CD4-positive, alpha-beta T cell treated with Interleukin-21 for 1 hour (primary cell): ENCODE results near the gene ATP5ME.

Source experiments
- DNase-seq: peaks from one replicate; pipeline ENCODE4 v3.0.0-alpha.2; 2020

ATP5ME gene

GRCh38 chr4:632196-632790 lies 41.8 kb downstream of the ATP5ME start:
- no peak for DNase-seq

GRCh38 chr4:630656-631055 lies 43.4 kb downstream of the ATP5ME start:
- no peak for DNase-seq

GRCh38 chr4:629915-630641 lies 44.0 kb downstream of the ATP5ME start:
- DNase-seq: no peak

GRCh38 chr4:629636-629914 lies 44.5 kb downstream of the ATP5ME start:
- no peak for DNase-seq

- no peak for DNase-seq
Observed at GRCh38 chr4:628821-629635, 45.0 kb downstream of the ATP5ME start.

GRCh38 chr4:628311-628741 lies 45.8 kb downstream of the ATP5ME start:
- no peak for DNase-seq

GRCh38 chr4:627347-628125 lies 46.5 kb downstream of the ATP5ME start:
- no peak for DNase-seq

GRCh38 chr4:626201-627091 lies 47.6 kb downstream of the ATP5ME start:
- DNase-seq: no peak

- no peak for DNase-seq
Observed at GRCh38 chr4:625631-626161, 48.4 kb downstream of the ATP5ME start.

GRCh38 chr4:624705-625590 lies 49.1 kb downstream of the ATP5ME start, which contains the start of gene PDE6B:
TSS of gene PDE6B (plus strand) at chr4:625573. CDS start at chr4:625627, 54 bp downstream.
- DNase-seq: no peak

GRCh38 chr4:623914-624566 lies 50.0 kb downstream of the ATP5ME start:
- no peak for DNase-seq

GRCh38 chr4:622996-623913 lies 50.8 kb downstream of the ATP5ME start:
- DNase-seq: no peak
